Endodermal cell (in vitro differentiated cells): ENCODE results near the gene PARM1. TPM values are rescaled to one million over a fixed set of nuclear protein-coding genes. Genes with fewer than 3 reads are reported as not detected.

Experiments used
- DNase-seq: peaks from one replicate; pipeline ENCODE4 v3.0.0-alpha.2; 2017
- H3K27ac ChIP-seq: 2 replicates; pipeline ENCODE4 v1.5.1; 2013; ENCODE audit warnings: mild to moderate bottlenecking, low read depth, low read length, moderate library complexity
- H3K27me3 ChIP-seq: 2 replicates; pipeline ENCODE4 v1.6.1; 2013; ENCODE audit warnings: mild to moderate bottlenecking, low read length, moderate library complexity; ENCODE audit not compliant: insufficient read depth, control insufficient read depth, poor library complexity, severe bottlenecking
- H3K36me3 ChIP-seq: 2 replicates; pipeline ENCODE4 v1.7.0; 2013; ENCODE audit warnings: mild to moderate bottlenecking, low read length, moderate library complexity; ENCODE audit not compliant: control insufficient read depth, insufficient read depth
- H3K4me1 ChIP-seq: one replicate; pipeline ENCODE4 v1.7.0; 2013; ENCODE audit warnings: low read length; ENCODE audit not compliant: control insufficient read depth, insufficient read depth
- H3K4me3 ChIP-seq: 2 replicates; pipeline ENCODE4 v1.5.1; 2013; ENCODE audit warnings: mild to moderate bottlenecking, low read length, moderate library complexity
- H3K9ac ChIP-seq: 2 replicates; pipeline ENCODE4 v1.6.1; 2013; ENCODE audit warnings: mild to moderate bottlenecking, low read length, moderate library complexity; ENCODE audit not compliant: poor library complexity, severe bottlenecking; ENCODE audit errors: extremely low read depth
- H3K9me3 ChIP-seq: 2 replicates; pipeline ENCODE4 v1.6.1; 2013; ENCODE audit warnings: mild to moderate bottlenecking, low read length, moderate library complexity; ENCODE audit not compliant: control insufficient read depth
- H3K27ac Mint-ChIP-seq: 2 replicates; pipeline ENCODE4 v1.8.0; 2020; ENCODE audit warnings: mixed read lengths
- H3K27me3 Mint-ChIP-seq: 2 replicates; pipeline ENCODE4 v1.8.0; 2021; ENCODE audit warnings: mild to moderate bottlenecking, mixed read lengths; ENCODE audit not compliant: insufficient read depth
- H3K36me3 Mint-ChIP-seq: 2 replicates; pipeline ENCODE4 v1.8.0; 2020; ENCODE audit warnings: low read depth, mixed read lengths
- H3K4me1 Mint-ChIP-seq: 2 replicates; pipeline ENCODE4 v1.8.0; 2020; ENCODE audit warnings: mixed read lengths
- H3K4me3 Mint-ChIP-seq: 2 replicates; pipeline ENCODE4 v1.8.0; 2020; ENCODE audit warnings: mild to moderate bottlenecking, moderate library complexity, mixed read lengths
- H3K9me3 Mint-ChIP-seq: 2 replicates; pipeline ENCODE4 v1.8.0; 2020; ENCODE audit warnings: mild to moderate bottlenecking, mixed read lengths
- CTCF ChIP-seq: fragments of 200-600 bp; sonication (generic); conservative IDR thresholded peaks from 2 replicates; pipeline ENCODE4 v1.5.0; 2021; ENCODE audit warnings: antibody characterized with exemption, mild to moderate bottlenecking
- WGBS, 2 experiments: methylation state at CpG; one replicate each; pipeline versions ENCODE4 v1.1.5 to v1.1.7; 2013; ENCODE audit warnings: missing lambda C conversion rate in 2 of 2, mixed read lengths in 1 of 2; ENCODE audit not compliant: insufficient coverage in 1 of 2, insufficient read length in 1 of 2; 5-methylcytosine and 5-hydroxymethylcytosine counted together
- total RNA-seq, 2 donors: library from RNA; stranded (reverse); fragmentation: NEBNext Ultra II Directional in 1 of 2; extraction: Animal tissue kit (Norgen Biotek cat#: 25700) in 1 of 2; gene quantifications; 2 replicates in 1 of 2; 3 replicates in 1 of 2; pipeline ENCODE4 v1.2.1, GENCODE V29; 2021

The PARM1 gene
- total RNA-seq, 2 donors from 2014 or later = 0.13 to 1.1 TPM

GRCh38 chr4:74944354-74944793, 11.5 kb downstream of the PARM1 start:
- H3K27ac Mint-ChIP-seq = no peak overlapping the region
- no peak for TF ChIP-seq CTCF
- WGBS, 2 experiments = 85 to 94% methylated on average over 5 to 6 of the region's 6 CpGs

GRCh38 chr4:74946196-74946595, 13.3 kb downstream of the PARM1 start:
- Histone ChIP-seq H3K4me1 (peaks cover 3% of the 10 kb centered on the region), H3K9me3 (no peaks in the 10 kb centered on the region), H3K36me3 (no peaks in the 10 kb centered on the region), H3K27ac (no peak overlapping the region), H3K27me3 (peaks cover 3% of the 10 kb centered on the region), H3K4me3 (no peak overlapping the region), H3K9ac (no peak overlapping the region)
- no peak overlapping the region for H3K4me3 Mint-ChIP-seq
- H3K36me3 Mint-ChIP-seq = no peaks in the 10 kb centered on the region
- DNase-seq = no peak
- peaks cover 11% of the 10 kb centered on the region for H3K4me1 Mint-ChIP-seq
- no peak overlapping the region for H3K27ac Mint-ChIP-seq
- no peak for TF ChIP-seq CTCF
- no peaks in the 10 kb centered on the region for H3K9me3 Mint-ChIP-seq
- WGBS, 2 experiments = 88 to 100% methylated on average over 1 to 3 of the region's 3 CpGs
- H3K27me3 Mint-ChIP-seq = no peaks in the 10 kb centered on the region

More at GRCh38 chr4:74944354-74944793, 11.5 kb downstream of the PARM1 start:
- no peak overlapping the region for H3K4me3 ChIP-seq
- Mint-ChIP-seq H3K27me3 (peaks cover 4% of the 10 kb centered on the region), H3K36me3 (no peaks in the 10 kb centered on the region), H3K9me3 (no peaks in the 10 kb centered on the region), H3K4me3 (no peak overlapping the region), H3K4me1 (peaks cover 11% of the 10 kb centered on the region)
- no peak for DNase-seq
- peaks cover 3% of the 10 kb centered on the region for H3K27me3 ChIP-seq
- no peaks in the 10 kb centered on the region for H3K36me3 ChIP-seq
- H3K27ac ChIP-seq = no peak overlapping the region
- H3K4me1 ChIP-seq = peaks cover 3% of the 10 kb centered on the region
- H3K9ac ChIP-seq = no peak overlapping the region
- H3K9me3 ChIP-seq = no peaks in the 10 kb centered on the region

GRCh38 chr4:74947798-74948197, 14.9 kb downstream of the PARM1 start:
- H3K4me3 Mint-ChIP-seq = no peak overlapping the region
- Histone ChIP-seq H3K9me3 (no peaks in the 10 kb centered on the region), H3K36me3 (no peaks in the 10 kb centered on the region), H3K27ac (no peak overlapping the region), H3K9ac (no peak overlapping the region), H3K4me1 (peaks cover 3% of the 10 kb centered on the region), H3K4me3 (no peak overlapping the region), H3K27me3 (no peaks in the 10 kb centered on the region)
- peaks cover 6% of the 10 kb centered on the region for H3K4me1 Mint-ChIP-seq
- no peak for TF ChIP-seq CTCF
- peaks cover 1% of the 10 kb centered on the region for H3K27me3 Mint-ChIP-seq
- no peaks in the 10 kb centered on the region for H3K36me3 Mint-ChIP-seq
- H3K9me3 Mint-ChIP-seq = no peaks in the 10 kb centered on the region
- no peak for DNase-seq
- no peak overlapping the region for H3K27ac Mint-ChIP-seq
- WGBS, 2 experiments = 91 to 100% methylated on average over 1 to 2 of the region's 2 CpGs
